Thoracic aorta (tissue), 2 donors: ENCODE measurements around the gene CNTNAP2. TPM values are rescaled to one million over a fixed set of nuclear protein-coding genes. Genes with fewer than 3 reads are reported as not detected.

Source experiments
- ATAC-seq: fragments of 150-250 bp; one replicate; pipeline ENCODE4 v1.8.0; 2017; ENCODE audit warnings: low read depth; ENCODE audit not compliant: insufficient number of reproducible peaks, low FRiP score
- DNase-seq: peaks from one replicate; pipeline ENCODE4 v3.0.0-alpha.2; 2020; ENCODE audit warnings: low spot score
- H3K27ac ChIP-seq, 2 donors: fragments of 200-600 bp; sonication (generic); 1 replicate in 1 of 2; 2 replicates in 1 of 2; pipeline ENCODE4 v1.5.1; 2016; ENCODE audit warnings: mild to moderate bottlenecking in 2 of 2, moderate library complexity in 2 of 2
- H3K27me3 ChIP-seq: fragments of 200-600 bp; sonication (generic); replicated peaks from 2 replicates; pipeline ENCODE4 v1.6.0; 2016; ENCODE audit warnings: mild to moderate bottlenecking; ENCODE audit not compliant: insufficient read depth
- H3K36me3 ChIP-seq: fragments of 200-600 bp; sonication (generic); one replicate; pipeline ENCODE4 v1.5.1; 2016
- H3K4me1 ChIP-seq, 2 donors: fragments of 200-600 bp; sonication (generic); 1 replicate in 1 of 2; 2 replicates in 1 of 2; pipeline versions ENCODE4 v1.5.1 to v1.6.0; 2016; ENCODE audit warnings: low read depth in 2 of 2, mild to moderate bottlenecking in 1 of 2; ENCODE audit not compliant: control insufficient read depth in 1 of 2
- H3K4me3 ChIP-seq: fragments of 200-600 bp; sonication (generic); 2 replicates; pipeline ENCODE4 v1.5.1; 2016; ENCODE audit warnings: mild to moderate bottlenecking
- H3K9me3 ChIP-seq: fragments of 200-600 bp; sonication (generic); 2 replicates; pipeline ENCODE4 v1.5.1; 2016
- CTCF ChIP-seq: fragments of 200-600 bp; sonication (generic); IDR thresholded peaks from one replicate; pipeline ENCODE4 v1.5.1; 2019; ENCODE audit warnings: antibody characterized with exemption
- total RNA-seq, 2 donors: library from RNA; depleted of rRNA; stranded (reverse); fragments of >200 nt; gene quantifications; one replicate each; pipeline versions ENCODE4 v1.1.0 to v1.2.3, GENCODE V29; 2016

The CNTNAP2 gene
- total RNA-seq, 2 donors from 2014 or later = not detected

GRCh38 chr7:147071536-147071935, 954.9 kb downstream of the CNTNAP2 start:
- H3K4me1 ChIP-seq = no peaks in the 10 kb centered on the region
- no peaks in the 10 kb centered on the region for H3K27me3 ChIP-seq
- ATAC-seq (no peak), DNase-seq (no peak)
- no peaks in the 10 kb centered on the region for H3K36me3 ChIP-seq
- H3K4me3 ChIP-seq = no peak overlapping the region
- no peak for TF ChIP-seq CTCF
- no peaks in the 10 kb centered on the region for H3K9me3 ChIP-seq
- H3K27ac ChIP-seq = no peak overlapping the region

- no peaks in the 10 kb centered on the region for H3K27me3 ChIP-seq
- no peak for ATAC-seq
- H3K36me3 ChIP-seq = no peaks in the 10 kb centered on the region
- no peak for DNase-seq
- no peak overlapping the region for H3K27ac ChIP-seq
- no peaks in the 10 kb centered on the region for H3K9me3 ChIP-seq
- TF ChIP-seq CTCF = no peak
- no peaks in the 10 kb centered on the region for H3K4me1 ChIP-seq
- no peak overlapping the region for H3K4me3 ChIP-seq
Observed at GRCh38 chr7:147078312-147078711, 961.7 kb downstream of the CNTNAP2 start.

GRCh38 chr7:147079083-147079482, 962.5 kb downstream of the CNTNAP2 start:
- no peak for TF ChIP-seq CTCF
- no peaks in the 10 kb centered on the region for H3K36me3 ChIP-seq
- DNase-seq (no peak), ATAC-seq (no peak)
- no peaks in the 10 kb centered on the region for H3K27me3 ChIP-seq
- no peak overlapping the region for H3K27ac ChIP-seq
- no peak overlapping the region for H3K4me3 ChIP-seq
- no peaks in the 10 kb centered on the region for H3K4me1 ChIP-seq
- H3K9me3 ChIP-seq = no peaks in the 10 kb centered on the region

DNA sequence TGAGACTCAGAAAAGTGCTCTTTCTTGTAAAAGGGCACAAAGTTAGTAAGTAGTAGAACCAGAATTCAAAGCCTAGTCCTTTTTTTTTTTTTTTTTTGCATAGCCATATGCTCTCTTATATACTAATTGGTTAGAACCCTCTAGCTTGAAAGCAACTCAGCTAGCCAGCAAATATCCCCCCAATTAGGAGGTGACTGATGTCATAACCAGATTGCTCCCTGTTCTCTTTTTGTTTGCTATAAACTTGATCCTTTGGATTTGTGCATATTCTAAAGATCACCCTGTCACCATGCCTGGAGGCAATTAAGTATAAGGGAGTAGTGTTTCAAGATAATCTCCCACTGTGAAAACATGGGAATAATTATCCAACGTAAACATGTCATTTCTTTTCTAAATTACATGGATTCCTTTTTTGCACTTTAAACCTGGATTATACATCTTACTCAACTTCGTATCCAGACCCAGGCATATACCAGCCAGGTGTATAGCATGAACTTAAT, 963.4 kb downstream of the CNTNAP2 start:
- Histone ChIP-seq H3K4me1 (no peaks in the 10 kb centered on the region), H3K36me3 (no peaks in the 10 kb centered on the region), H3K9me3 (no peaks in the 10 kb centered on the region), H3K27ac (no peak overlapping the region), H3K4me3 (no peak overlapping the region), H3K27me3 (no peaks in the 10 kb centered on the region)
- TF ChIP-seq CTCF = no peak
- ATAC-seq (no peak), DNase-seq (no peak)

- TF ChIP-seq CTCF = no peak
- Histone ChIP-seq H3K27me3 (no peaks in the 10 kb centered on the region), H3K4me3 (no peak overlapping the region), H3K27ac (no peak overlapping the region), H3K36me3 (no peaks in the 10 kb centered on the region), H3K9me3 (no peaks in the 10 kb centered on the region), H3K4me1 (no peaks in the 10 kb centered on the region)
- ATAC-seq (no peak), DNase-seq (no peak)
Observed at GRCh38 chr7:147081117-147081516, 964.5 kb downstream of the CNTNAP2 start.
